ENCODE measurements around the gene DCXR.

DNA sequence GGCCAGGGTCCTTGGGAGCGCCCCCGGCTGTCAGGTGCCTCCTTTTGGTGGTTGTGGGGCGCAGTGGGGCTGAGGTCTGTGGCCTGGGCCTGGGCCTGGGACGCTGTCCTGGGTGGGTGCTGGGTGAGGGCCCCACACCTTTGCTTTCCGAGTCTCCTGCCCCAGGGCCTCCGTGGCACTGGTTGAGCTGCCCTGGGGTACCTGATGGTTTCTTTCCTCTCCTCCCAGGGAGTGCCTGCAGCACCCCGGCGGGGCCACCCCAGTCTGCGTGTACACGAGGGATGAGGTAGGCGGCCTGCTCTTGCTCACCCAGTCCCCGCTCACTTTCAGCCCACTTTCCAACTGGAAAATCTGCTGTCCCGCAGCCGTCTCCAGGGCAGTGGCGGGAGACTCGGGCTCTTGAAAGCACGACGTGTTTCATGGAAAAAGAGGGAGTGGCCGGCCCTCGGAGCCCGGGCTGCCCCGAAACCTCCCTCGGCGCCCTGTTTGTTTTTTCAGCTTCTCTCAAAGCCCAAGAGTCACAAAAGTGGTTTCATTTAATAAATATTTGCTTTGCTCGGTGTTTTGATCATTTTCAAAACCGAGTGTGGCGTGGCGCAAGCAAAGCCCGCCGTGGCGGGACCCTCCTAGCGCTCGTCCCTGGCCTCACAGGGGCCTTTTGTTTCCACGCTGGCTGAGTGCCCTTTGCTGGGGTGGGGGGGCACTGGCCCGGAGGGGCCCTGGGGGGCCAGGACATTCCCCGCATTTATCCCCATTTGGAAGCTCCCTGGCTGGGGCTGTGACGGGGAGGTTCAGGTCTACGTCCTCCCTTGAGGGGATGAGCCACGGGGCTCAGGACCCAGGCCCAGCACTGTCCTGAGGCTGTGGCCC lies 42.7 kb downstream of the DCXR start:
- TF ChIP-seq, protein P1, sequence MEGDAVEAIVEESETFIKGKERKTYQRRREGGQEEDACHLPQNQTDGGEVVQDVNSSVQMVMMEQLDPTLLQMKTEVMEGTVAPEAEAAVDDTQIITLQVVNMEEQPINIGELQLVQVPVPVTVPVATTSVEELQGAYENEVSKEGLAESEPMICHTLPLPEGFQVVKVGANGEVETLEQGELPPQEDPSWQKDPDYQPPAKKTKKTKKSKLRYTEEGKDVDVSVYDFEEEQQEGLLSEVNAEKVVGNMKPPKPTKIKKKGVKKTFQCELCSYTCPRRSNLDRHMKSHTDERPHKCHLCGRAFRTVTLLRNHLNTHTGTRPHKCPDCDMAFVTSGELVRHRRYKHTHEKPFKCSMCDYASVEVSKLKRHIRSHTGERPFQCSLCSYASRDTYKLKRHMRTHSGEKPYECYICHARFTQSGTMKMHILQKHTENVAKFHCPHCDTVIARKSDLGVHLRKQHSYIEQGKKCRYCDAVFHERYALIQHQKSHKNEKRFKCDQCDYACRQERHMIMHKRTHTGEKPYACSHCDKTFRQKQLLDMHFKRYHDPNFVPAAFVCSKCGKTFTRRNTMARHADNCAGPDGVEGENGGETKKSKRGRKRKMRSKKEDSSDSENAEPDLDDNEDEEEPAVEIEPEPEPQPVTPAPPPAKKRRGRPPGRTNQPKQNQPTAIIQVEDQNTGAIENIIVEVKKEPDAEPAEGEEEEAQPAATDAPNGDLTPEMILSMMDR (IDR thresholded peaks at IDR 0.05; ENCODE audit: extremely low read depth in 1 of 2, insufficient read depth in 1 of 2, low read depth in 1 of 2, low read length in 2 of 2): no peak
- TF ChIP-seq EZH2 (IDR thresholded peaks at IDR 0.05; ENCODE audit: borderline replicate concordance, low read depth, low read length, severe bottlenecking): no peak
- no peak for TF ChIP-seq POLR2AphosphoS5 (IDR thresholded peaks at IDR 0.05; ENCODE audit: insufficient read depth, low read depth, low read length)

Data from endothelial cell of umbilical vein (primary cell).